ENCODE results near the gene AMBP. TPM values are rescaled to one million over a fixed set of nuclear protein-coding genes. Genes with fewer than 3 reads are reported as not detected.
A peak's percentile ranks its signal among the peaks of the same experiment; 100 is the strongest.

The AMBP gene
- total and polyA plus RNA-seq, 2 of the 13 experiments (the other 11 are each of a cell fraction or from before 2014, with no cell fraction given): 1,510 to 2,580 TPM

DNA sequence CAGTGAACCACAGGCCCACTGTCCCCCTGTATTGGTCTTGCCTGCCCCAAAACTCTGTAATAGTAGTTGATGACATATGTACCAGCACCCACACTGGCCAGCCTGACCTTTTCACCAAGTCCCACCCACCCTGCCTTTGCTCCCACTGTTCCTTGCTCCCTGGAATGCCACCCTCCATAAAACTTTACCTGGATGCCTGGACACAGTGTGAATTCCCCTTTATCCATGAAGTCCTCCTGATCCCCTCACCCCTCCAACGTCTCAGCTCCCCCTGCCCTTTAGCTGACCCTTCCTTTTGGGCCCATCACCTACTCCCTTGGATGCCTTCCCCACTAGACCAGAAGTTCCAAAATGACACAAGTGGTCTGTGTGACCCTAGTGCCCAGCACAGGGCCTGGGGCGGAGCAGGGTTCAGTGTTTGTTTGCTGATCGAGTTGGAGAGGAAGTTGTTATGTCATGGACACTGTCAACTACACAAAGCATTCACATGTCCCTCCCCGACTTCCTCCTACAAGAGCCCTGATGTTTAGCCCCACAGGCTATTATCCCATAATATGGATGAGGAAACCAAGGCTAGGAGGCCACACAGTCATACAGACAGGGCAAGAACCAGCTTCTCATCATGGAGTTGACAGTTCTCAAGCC lies 16.1 kb downstream of the AMBP start (continued):
- TF ChIP-seq ZNF292 (CRISPR knock-in tag; IDR thresholded peaks at IDR 0.05; ENCODE audit: borderline replicate concordance, low read depth) (peak; percentile 31; the same call in 1 of the 2 replicates), FOXM1 (CRISPR knock-in tag; IDR thresholded peaks at IDR 0.05) (no peak), SP140L (CRISPR knock-in tag; IDR thresholded peaks at IDR 0.05; ENCODE audit: borderline replicate concordance) (no peak), ZMYM2 (CRISPR knock-in tag; IDR thresholded peaks at IDR 0.05) (peak; percentile 92), FOXA1 (IDR thresholded peaks at IDR 0.05) (no peak), FOXA1 (CRISPR knock-in tag; IDR thresholded peaks at IDR 0.05) (peak; percentile 72), HDAC1 (CRISPR knock-in tag; IDR thresholded peaks at IDR 0.05) (peak; percentile 52; the same call in 1 of the 2 replicates), LCORL (IDR thresholded peaks at IDR 0.05) (no peak), LCORL (CRISPR knock-in tag; IDR thresholded peaks at IDR 0.05) (peak; percentile 94), ZNF83 (CRISPR knock-in tag; IDR thresholded peaks at IDR 0.05; ENCODE audit: borderline replicate concordance) (no peak), ELF3 (CRISPR knock-in tag; IDR thresholded peaks at IDR 0.05) (peak; percentile 99), ZBTB38 (CRISPR knock-in tag; IDR thresholded peaks at IDR 0.05) (peak; percentile 61; the same call in 1 of the 2 replicates), SALL1 (CRISPR knock-in tag; IDR thresholded peaks at IDR 0.05) (peak; percentile 89), NR2F6 (IDR thresholded peaks at IDR 0.05) (peak; percentile 72), NR2F6 (CRISPR knock-in tag; IDR thresholded peaks at IDR 0.05) (peak; percentile 87), POGZ (CRISPR knock-in tag; IDR thresholded peaks at IDR 0.05) (peak; percentile 16; the same call in 1 of the 2 replicates), SPEN (CRISPR knock-in tag; IDR thresholded peaks at IDR 0.05; ENCODE audit: low read depth) (peak; percentile 20; the same call in 1 of the 2 replicates), PITX1 (CRISPR knock-in tag; IDR thresholded peaks at IDR 0.05) (peak; percentile 52; the same call in 1 of the 2 replicates)
- TF ChIP-seq, protein P1, sequence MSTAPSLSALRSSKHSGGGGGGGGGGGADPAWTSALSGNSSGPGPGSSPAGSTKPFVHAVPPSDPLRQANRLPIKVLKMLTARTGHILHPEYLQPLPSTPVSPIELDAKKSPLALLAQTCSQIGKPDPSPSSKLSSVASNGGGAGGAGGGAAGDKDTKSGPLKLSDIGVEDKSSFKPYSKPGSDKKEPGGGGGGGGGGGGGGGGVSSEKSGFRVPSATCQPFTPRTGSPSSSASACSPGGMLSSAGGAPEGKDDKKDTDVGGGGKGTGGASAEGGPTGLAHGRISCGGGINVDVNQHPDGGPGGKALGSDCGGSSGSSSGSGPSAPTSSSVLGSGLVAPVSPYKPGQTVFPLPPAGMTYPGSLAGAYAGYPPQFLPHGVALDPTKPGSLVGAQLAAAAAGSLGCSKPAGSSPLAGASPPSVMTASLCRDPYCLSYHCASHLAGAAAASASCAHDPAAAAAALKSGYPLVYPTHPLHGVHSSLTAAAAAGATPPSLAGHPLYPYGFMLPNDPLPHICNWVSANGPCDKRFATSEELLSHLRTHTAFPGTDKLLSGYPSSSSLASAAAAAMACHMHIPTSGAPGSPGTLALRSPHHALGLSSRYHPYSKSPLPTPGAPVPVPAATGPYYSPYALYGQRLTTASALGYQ (CRISPR knock-in tag; IDR thresholded peaks at IDR 0.05): peak; percentile 23; the same call in 1 of the 2 replicates
- TF ChIP-seq, protein P2, sequence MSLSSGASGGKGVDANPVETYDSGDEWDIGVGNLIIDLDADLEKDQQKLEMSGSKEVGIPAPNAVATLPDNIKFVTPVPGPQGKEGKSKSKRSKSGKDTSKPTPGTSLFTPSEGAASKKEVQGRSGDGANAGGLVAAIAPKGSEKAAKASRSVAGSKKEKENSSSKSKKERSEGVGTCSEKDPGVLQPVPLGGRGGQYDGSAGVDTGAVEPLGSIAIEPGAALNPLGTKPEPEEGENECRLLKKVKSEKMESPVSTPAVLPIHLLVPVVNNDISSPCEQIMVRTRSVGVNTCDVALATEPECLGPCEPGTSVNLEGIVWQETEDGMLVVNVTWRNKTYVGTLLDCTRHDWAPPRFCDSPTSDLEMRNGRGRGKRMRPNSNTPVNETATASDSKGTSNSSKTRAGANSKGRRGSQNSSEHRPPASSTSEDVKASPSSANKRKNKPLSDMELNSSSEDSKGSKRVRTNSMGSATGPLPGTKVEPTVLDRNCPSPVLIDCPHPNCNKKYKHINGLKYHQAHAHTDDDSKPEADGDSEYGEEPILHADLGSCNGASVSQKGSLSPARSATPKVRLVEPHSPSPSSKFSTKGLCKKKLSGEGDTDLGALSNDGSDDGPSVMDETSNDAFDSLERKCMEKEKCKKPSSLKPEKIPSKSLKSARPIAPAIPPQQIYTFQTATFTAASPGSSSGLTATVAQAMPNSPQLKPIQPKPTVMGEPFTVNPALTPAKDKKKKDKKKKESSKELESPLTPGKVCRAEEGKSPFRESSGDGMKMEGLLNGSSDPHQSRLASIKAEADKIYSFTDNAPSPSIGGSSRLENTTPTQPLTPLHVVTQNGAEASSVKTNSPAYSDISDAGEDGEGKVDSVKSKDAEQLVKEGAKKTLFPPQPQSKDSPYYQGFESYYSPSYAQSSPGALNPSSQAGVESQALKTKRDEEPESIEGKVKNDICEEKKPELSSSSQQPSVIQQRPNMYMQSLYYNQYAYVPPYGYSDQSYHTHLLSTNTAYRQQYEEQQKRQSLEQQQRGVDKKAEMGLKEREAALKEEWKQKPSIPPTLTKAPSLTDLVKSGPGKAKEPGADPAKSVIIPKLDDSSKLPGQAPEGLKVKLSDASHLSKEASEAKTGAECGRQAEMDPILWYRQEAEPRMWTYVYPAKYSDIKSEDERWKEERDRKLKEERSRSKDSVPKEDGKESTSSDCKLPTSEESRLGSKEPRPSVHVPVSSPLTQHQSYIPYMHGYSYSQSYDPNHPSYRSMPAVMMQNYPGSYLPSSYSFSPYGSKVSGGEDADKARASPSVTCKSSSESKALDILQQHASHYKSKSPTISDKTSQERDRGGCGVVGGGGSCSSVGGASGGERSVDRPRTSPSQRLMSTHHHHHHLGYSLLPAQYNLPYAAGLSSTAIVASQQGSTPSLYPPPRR (CRISPR knock-in tag; IDR thresholded peaks at IDR 0.05; ENCODE audit: borderline replicate concordance): peak; percentile 86
- TF ChIP-seq, protein P3, sequence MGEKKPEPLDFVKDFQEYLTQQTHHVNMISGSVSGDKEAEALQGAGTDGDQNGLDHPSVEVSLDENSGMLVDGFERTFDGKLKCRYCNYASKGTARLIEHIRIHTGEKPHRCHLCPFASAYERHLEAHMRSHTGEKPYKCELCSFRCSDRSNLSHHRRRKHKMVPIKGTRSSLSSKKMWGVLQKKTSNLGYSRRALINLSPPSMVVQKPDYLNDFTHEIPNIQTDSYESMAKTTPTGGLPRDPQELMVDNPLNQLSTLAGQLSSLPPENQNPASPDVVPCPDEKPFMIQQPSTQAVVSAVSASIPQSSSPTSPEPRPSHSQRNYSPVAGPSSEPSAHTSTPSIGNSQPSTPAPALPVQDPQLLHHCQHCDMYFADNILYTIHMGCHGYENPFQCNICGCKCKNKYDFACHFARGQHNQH (CRISPR knock-in tag; IDR thresholded peaks at IDR 0.05): peak; percentile 66; the same call in 1 of the 2 replicates
- TF ChIP-seq, protein P4, sequence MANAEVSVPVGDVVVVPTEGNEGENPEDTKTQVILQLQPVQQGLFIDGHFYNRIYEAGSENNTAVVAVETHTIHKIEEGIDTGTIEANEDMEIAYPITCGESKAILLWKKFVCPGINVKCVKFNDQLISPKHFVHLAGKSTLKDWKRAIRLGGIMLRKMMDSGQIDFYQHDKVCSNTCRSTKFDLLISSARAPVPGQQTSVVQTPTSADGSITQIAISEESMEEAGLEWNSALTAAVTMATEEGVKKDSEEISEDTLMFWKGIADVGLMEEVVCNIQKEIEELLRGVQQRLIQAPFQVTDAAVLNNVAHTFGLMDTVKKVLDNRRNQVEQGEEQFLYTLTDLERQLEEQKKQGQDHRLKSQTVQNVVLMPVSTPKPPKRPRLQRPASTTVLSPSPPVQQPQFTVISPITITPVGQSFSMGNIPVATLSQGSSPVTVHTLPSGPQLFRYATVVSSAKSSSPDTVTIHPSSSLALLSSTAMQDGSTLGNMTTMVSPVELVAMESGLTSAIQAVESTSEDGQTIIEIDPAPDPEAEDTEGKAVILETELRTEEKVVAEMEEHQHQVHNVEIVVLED (CRISPR knock-in tag; IDR thresholded peaks at IDR 0.05; ENCODE audit: borderline replicate concordance): 0 out of 2 replicates have a peak, but pooled peaks have one; percentile 6
